ENCODE data around the gene DNM3.

The DNM3 gene

DNA sequence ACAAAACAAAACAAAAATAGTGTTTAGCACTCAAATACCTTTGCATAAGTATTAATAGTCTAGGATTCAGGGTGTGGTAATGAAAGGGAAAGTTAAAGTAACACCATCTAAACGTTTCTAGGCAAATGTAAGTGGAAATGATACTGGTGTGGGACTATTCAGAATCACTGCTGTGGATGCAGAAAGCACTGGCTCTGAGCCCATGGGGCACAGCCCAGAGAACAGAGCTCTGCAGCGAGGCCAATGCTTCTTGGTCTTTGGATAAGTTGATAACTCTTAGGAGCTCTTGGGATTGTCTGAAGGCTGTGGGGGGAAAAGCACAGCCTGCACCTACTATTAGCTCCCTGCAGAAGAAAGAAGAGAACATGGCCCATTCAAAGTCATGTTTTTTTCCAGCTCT, 21.4 kb upstream of the DNM3 start:
- DNase-seq: no peak

DNA sequence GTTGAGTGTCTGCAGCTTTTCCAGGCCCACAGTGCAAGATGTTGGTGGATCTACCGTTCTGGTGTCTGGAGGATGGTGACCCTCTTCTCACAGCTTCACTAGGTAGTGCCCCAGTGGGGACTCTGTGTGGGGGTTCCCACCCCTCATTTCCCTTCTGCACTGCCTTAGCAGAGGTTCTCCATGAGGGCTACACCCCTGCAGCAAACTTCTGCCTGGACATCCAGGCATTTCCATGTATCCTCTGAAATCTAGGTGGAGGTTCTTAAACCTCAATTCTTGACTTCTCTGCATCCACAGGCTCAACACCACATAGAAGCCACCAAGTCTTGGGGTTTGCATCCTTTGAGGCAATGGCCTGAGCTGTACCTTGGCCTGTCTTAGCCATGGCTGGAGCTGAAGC, 14.3 kb upstream of the DNM3 start:
- DNase-seq: no peak

- no peak for DNase-seq
These were observed 12.5 kb upstream of the DNM3 start for GRCh38 chr1:171828794-171829193.

DNA sequence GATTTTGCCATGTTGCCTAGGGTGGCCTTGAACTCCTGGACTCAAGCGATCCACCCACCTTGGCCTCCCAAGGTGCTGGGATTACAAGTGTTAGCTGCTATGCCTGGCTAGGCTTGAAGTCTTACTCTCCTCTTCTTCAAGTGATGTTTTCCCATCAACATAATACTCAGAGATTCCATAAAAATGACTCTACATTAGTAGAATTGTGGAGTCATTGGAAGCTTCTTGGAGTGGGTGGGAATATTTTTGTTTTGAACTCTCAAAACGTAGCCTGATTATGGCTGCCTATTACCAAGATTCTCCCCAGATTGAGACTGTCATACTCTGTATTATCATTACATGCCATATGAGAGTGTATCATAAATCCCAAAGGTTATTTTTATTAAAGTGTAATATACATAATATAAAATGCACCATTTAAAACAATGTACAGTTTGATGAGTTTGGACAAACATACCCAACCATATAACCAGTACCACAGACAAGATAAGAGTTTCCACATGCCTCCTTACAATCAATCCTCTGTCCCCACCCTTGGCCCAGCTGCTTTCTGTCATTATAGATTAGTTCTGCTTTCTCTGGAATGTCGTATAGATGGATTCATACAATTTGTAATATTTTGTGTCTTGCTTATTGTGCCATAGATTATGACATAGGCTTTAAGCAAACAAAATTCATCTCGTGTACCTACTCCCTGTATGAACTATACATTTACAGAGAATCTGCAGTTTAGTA, 8.0 kb upstream of the DNM3 start:
- no peak for DNase-seq

DNA sequence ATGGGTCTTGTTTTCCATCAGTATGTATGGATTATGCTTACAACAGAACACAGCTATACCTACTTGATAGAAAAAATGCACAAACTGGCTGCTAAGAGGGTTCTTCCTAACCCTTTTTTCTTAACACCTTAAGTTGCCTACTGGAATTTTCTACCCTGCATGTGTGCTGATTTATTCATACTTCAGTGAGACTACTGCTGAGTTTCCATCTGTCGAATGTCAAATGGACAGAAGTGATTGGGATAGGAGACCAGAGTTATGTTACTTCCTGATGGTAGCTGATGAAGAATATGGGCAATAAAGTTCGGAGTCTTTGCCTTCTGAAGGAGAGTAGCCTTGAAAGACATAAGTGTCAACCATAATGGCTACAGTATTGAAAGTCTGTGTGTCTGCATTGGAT, 6.5 kb upstream of the DNM3 start:
- no peak for DNase-seq

GRCh38 chr1:171835891-171836290, 5.4 kb upstream of the DNM3 start:
- no peak for DNase-seq

GRCh38 chr1:171841931-171842761, 848 bp downstream of the DNM3 start:
- no peak for DNase-seq

- DNase-seq: no peak
These were observed 3.1 kb downstream of the DNM3 start for GRCh38 chr1:171844381-171844780.

DNA sequence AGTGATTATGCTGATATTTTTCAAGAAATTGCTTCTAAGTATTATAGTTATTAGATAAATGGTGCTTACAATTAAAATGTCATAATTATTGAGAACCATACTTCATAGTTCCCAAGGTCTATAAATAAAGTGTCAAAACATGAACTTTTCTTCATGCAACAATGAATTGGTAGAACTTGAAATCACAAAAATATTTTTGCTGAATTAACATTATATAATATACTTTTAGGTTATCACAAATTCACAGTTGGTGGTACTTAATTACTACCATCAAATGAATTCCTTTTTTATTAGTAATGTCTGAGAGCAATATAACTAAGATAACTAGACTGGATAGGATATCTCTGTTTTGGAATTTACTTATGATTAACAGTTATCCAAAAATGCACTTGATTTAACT, 4.7 kb downstream of the DNM3 start:
- no peak for DNase-seq

DNA sequence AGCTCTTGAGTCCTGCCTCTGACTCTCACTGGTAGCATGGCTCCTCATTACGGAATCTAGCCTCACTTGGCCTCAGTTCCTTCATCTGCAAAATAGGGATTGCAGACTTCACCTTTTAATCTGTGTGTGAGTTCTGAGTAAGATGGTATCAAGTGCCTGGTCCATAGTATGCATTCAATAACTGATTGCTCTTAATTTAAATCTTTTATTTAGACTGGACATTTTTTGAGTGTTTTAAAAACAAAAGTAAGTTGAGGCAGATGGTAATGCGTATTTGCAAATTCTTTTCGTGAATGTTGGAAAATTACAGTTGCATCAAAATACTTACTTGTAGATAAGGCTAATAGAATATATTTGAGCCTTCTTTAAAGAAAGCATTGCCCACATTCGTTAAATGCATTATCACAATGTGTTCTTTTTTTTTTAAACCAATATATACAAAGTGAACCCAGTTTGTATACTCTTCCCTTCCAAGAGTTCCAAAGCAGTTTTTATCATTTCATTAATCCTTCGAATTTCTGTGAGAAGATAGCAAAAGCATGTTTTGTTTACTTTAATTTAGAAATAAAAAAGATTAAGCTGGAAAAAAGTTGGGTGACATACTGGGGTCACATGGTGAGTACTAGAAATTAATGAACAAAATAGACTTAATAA, 8.1 kb downstream of the DNM3 start:
- no peak for DNase-seq

- no peak for DNase-seq
These were observed 9.5 kb downstream of the DNM3 start for GRCh38 chr1:171850651-171851350.

DNA sequence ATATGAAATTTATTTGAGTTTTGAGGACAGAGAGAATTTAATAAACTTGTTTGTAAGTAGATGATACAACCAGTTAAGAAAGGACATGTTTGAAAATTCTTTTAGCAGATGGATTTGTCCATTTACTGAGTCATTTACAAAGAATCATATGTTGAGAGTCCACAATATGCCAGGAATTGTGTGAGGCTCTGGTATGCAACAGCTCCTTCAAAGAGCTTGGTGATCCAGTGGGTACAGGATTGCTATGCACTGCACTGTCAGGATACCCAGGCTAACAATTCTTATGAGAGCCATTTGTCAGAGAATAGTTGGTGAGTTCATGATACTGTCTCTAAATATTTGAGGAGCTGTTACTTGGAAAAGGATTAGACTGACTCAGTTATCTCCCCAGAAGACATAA, 11.0 kb downstream of the DNM3 start:
- DNase-seq: no peak

- DNase-seq: no peak
These were observed 14.1 kb downstream of the DNM3 start for GRCh38 chr1:171855381-171855780.

DNA sequence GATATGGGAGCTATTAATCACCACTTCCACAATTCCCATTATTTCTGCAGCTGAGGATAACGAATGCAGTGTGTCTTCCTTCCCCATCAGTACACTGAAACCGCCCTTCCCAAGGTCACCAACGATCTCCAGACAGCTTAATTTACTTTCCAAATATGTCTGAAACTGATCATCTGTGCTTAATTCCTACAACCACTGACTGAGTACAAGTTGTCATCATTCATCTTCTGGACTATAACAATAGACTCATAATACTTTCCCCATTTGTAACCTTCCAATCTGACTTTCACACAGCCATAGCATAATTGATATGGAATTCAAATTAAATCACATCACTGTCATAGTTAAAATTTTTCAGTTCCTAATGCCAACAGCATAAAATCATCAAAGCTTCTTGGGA, 17.4 kb downstream of the DNM3 start:
- DNase-seq: no peak

DNA sequence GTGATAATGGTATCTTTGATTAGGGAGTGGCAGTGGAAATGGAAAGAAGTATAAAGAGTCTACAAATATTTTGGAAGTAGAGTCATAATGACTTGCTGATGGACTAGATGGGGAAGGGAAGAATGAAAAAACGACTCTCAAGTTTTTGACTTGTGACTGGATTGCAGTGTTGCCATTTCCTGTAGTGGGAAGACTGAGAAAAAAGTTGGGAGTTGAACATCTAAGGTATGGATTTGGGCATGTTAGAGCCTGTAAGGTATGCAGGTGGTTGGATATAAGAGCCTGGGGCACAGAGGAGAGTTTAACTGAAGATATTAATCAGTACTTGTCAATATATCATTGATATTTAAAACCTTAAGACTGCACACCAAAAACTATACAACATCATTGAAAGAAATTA, 19.4 kb downstream of the DNM3 start:
- no peak for DNase-seq

GRCh38 chr1:171863531-171863930, 22.2 kb downstream of the DNM3 start:
- no peak for DNase-seq

DNA sequence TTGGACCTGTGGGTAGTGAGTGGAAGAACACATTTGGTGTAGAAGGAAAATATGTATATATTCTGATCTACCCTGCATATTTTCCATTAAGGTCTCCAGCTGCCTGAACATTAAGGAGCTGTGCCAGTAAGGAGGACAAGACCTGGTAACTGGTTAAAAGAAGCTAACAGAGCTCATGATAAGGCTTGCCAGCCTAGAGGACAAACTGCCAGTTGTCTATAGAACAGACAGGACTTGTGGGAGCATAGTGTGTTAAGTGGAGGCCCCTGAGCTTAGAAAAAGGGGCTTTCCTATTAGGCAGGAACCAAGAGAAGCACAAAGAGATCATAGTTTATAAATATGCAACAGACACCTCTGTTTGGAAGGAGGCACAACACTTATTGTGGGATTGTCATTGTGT, 23.0 kb downstream of the DNM3 start:
- DNase-seq: no peak

GRCh38 chr1:171865106-171865505, 23.8 kb downstream of the DNM3 start:
- no peak for DNase-seq

DNA sequence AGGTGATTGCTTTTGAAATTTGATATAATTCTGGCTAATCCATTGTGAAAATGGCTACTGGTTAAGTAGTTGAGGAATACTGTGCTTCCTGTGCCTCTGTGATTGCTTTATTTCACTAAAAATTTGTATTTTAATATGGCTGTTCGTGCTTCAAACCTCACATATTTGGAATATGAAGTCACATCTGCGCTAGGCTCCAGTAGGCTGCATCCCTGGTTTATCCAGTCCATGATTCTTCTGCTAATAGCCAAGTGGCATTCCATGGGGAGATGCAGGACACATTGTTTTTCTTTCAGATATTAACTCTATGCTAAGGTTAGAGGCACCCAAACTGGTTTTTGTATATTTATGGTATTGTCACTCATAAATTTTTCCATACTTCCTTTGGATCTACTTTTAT, 25.9 kb downstream of the DNM3 start:
- DNase-seq: no peak

DNA sequence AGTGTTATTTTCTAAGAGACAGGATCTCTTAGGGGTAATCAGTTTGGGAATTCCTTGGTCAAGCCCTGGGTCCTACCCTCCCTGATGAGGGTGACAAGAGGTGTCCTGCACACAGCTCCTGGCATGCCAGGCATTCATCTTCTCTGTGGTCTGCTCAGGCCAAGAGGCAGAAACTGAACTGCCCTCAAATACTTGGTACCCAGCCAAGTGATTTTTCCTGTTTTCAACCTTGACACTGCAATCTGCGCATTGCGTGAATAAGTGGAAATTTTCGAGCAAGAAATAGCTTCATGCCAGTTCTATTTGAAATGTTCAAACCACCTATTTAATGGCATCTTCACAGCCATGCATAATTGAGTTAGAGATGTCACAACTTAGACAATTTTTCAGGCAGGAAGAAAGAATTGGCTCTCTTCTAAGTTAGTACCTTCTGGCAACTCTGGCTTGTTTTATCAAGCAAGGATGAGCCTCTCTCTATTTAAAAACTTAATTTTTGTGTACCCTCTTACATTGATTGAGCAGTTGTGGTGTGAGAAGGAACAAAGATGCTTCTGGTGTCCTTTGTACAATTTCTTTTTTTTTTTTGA, 27.0 kb downstream of the DNM3 start:
- no peak for DNase-seq

- no peak for DNase-seq
These were observed 27.8 kb downstream of the DNM3 start for GRCh38 chr1:171869097-171869496.

DNA sequence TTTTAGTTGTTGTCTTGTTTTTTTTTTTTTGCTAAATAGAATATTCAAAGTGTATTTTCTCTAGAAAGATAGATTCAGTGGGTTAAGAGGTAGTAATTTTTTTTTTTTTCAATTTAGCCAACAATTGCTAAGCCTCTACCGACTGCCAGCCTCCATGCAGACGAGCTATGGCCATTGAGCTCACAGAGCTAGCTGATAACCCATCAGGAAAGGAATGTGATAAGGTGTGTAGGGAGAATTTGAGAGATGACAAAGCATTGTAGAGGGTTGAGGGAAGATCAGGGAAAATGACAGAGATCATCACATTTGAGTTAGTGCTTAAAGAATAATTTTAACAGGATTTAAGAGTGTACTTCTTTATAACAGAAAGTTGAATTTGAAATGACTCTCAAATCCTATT, 30.6 kb downstream of the DNM3 start:
- no peak for DNase-seq

GRCh38 chr1:171872430-171872829, 31.1 kb downstream of the DNM3 start:
- DNase-seq: no peak

All from NCI-H510A (cell line).